Measurements from ENCODE around the gene COLEC11.
"Not testable (repeated sequence)": the region's sequence is repeated elsewhere in the genome, so short reads cannot be mapped to it uniquely, and the experiment has no call there.

COLEC11 gene

GRCh38 chr2:3633982-3634595 is 39.2 kb downstream of the COLEC11 start:
- no peak overlapping the region for H3K4me3 Mint-ChIP-seq
- no peaks in the 10 kb centered on the region for H3K36me3 Mint-ChIP-seq (ENCODE audit: low read depth)
- no peaks in the 10 kb centered on the region for H3K9me3 Mint-ChIP-seq
- H3K27ac Mint-ChIP-seq = no peak overlapping the region
- no peaks in the 10 kb centered on the region for H3K4me1 Mint-ChIP-seq
- no peak for TF ChIP-seq CTCF (IDR thresholded peaks at IDR 0.05; ENCODE audit: unreplicated experiment in 3 of 3)
- peaks cover 4% of the 10 kb centered on the region for H3K27me3 Mint-ChIP-seq (ENCODE audit: low read depth)

DNA sequence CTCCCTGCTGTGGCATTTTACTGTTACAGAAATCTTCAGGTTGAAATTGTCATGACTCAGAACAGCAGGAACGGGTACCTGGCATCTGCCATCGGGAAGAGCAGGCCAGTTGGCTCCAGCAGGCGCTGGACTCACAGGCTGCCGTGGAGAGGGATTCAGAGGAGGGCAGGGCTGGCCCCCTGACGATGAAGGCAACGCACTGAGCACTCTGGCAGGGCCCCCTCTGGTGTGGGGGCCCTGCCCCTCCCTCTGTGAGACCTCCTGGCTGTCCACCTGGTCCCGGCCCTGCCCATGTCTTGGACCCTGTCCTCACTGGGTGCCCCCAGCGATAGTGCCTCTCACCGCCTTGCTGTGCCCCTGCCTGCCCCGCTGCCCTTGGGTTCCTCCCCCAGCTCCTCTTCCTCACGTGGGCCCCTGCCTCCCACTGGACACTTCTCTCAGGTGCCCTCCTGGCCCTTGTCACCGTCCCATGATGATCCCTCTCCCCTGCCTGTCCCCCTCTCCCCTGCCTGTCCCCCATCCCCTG is 39.7 kb downstream of the COLEC11 start:
- no peak for TF ChIP-seq CTCF (IDR thresholded peaks at IDR 0.05; ENCODE audit: unreplicated experiment in 3 of 3)
- no peaks in the 10 kb centered on the region for H3K4me1 Mint-ChIP-seq
- H3K36me3 Mint-ChIP-seq (ENCODE audit: low read depth) = no peaks in the 10 kb centered on the region
- no peak overlapping the region for H3K4me3 Mint-ChIP-seq
- peaks cover 4% of the 10 kb centered on the region for H3K27me3 Mint-ChIP-seq (ENCODE audit: low read depth)
- no peaks in the 10 kb centered on the region for H3K9me3 Mint-ChIP-seq
- H3K27ac Mint-ChIP-seq = no peak overlapping the region

GRCh38 chr2:3635171-3635974 is 40.5 kb downstream of the COLEC11 start:
- H3K27me3 Mint-ChIP-seq (ENCODE audit: low read depth) = peaks cover 4% of the 10 kb centered on the region

DNA sequence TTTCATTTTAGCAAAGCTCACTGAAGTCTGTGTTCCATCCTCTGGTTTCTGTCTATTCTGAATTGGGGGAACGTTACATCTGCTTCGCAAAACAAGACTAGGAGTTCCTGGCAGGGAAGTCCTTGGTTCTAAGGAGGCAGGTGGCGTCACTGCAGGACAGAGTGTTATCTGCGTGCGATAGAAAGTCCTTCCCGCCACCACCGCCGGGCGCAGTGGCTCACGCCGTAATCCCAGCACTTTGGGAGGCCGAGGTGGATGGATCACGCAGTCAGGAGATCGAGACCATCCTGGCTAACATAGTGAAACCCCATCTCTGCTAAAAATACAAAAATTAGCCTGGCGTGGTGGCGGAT is 41.0 kb downstream of the COLEC11 start:
- H3K9me3 Mint-ChIP-seq; H3K36me3 Mint-ChIP-seq (ENCODE audit: low read depth): not testable (repeated sequence)

More at GRCh38 chr2:3635171-3635974, 40.5 kb downstream of the COLEC11 start:
- no peak overlapping the region for H3K4me3 Mint-ChIP-seq
- H3K36me3 Mint-ChIP-seq (ENCODE audit: low read depth) = no peaks in the 10 kb centered on the region
- TF ChIP-seq CTCF (IDR thresholded peaks at IDR 0.05; ENCODE audit: unreplicated experiment in 3 of 3) = no peak
- H3K4me1 Mint-ChIP-seq = no peaks in the 10 kb centered on the region
- H3K9me3 Mint-ChIP-seq = no peaks in the 10 kb centered on the region
- H3K27ac Mint-ChIP-seq = no peak overlapping the region

DNA sequence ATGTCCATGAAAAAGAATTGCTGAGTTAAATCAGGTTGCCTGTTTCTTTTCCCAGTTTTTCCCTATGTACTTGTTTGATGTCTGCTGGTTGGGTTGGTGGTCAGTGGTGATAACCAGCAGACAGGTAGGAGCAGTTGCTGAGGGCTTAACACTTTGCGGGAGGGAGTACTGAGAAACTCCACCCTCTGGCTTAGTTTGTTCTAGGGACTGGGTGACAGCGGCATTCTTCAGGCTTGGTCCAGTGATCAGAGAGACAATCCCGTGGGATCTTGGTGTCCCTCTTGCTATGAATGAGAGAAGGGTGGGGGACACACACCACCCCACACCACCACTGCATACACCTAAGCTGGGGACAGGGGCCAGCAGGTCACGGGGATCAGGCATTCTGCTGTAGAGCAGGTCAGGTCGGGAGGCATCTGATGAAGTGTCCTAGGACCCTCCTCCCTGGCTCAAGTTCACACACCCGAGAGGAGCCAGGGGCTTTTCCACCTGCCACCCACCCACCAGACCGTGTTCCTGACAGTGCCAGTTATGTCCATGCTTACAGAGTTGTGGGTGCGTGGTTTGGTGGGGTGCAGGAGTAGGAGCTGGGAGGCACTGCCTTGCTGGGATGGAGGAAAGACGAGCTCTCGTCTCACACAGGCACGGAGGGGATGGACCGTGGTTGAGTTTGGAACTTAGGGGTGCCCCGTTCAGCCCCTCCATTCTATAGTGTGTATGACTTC is 41.8 kb downstream of the COLEC11 start:
- peaks cover 4% of the 10 kb centered on the region for H3K27me3 Mint-ChIP-seq (ENCODE audit: low read depth)
- H3K9me3 Mint-ChIP-seq = no peaks in the 10 kb centered on the region
- H3K4me3 Mint-ChIP-seq = no peak overlapping the region
- TF ChIP-seq CTCF (IDR thresholded peaks at IDR 0.05; ENCODE audit: unreplicated experiment in 3 of 3) = no peak
- H3K4me1 Mint-ChIP-seq = no peaks in the 10 kb centered on the region
- no peak overlapping the region for H3K27ac Mint-ChIP-seq
- H3K36me3 Mint-ChIP-seq (ENCODE audit: low read depth) = no peaks in the 10 kb centered on the region

More for the DNA sequence above, 41.0 kb downstream of the COLEC11 start:
- not testable (repeated sequence) for H3K27me3 Mint-ChIP-seq (ENCODE audit: low read depth); H3K4me1 Mint-ChIP-seq; H3K4me3 Mint-ChIP-seq; H3K27ac Mint-ChIP-seq

DNA sequence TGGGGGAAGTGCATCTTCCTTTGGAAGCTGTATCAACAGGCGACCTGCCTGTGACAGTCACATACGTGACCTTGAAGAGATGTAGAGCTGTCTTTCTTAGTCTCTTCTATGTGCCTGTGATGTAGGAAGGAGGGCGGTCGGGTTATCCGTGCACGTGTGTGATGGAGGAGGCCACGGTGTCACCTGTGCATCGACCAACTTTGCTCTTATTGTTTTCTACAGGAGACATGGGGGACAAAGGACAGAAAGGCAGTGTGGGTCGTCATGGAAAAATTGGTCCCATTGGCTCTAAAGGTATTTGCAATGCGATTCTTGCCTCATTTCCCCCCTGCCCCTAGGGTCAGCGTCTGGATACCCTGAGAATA is 42.4 kb downstream of the COLEC11 start:
- Mint-ChIP-seq H3K9me3 (no peaks in the 10 kb centered on the region), H3K4me3 (no peak overlapping the region), H3K36me3 (ENCODE audit: low read depth) (no peaks in the 10 kb centered on the region), H3K4me1 (no peaks in the 10 kb centered on the region), H3K27me3 (ENCODE audit: low read depth) (peaks cover 8% of the 10 kb centered on the region), H3K27ac (no peak overlapping the region)
- TF ChIP-seq CTCF (IDR thresholded peaks at IDR 0.05; ENCODE audit: unreplicated experiment in 3 of 3) = no peak
